ENCODE data around the gene ADGRL3.
"Not testable (repeated sequence)": the region's sequence is repeated elsewhere in the genome, so short reads cannot be mapped to it uniquely, and the experiment has no call there.

ADGRL3 gene

DNA sequence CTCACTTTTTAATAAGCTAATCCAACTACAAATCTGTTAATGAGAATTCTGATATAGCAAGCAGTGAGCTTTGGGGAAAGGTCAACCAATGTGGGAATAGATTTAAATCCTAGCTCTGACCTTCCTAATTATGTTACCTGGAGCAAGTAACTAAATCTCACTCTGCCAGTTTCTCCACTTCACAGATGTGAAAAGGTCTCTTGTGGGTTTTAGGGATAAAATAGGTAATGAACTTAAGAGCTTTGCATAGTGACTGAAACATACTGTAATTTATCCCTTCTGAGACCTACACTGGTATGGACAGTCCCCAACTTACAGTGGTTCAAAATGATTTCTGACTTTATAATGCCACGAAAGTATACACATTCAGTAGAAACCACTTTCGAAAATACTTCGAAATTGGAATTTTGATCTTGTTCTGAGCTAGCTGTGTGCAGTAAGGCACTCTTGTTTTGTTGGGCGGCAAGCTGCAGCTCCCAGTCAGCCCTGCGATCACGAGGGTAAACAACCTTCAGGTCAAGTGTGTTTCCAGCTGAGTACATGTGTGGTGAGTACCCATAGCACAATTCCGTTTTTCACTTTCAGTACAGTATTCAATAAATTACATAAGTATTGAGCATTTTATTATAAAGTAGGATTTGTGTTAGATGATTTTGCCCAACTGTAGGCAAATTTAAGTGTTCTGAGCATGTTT lies 93.7 kb downstream of the ADGRL3 start:
- DNase-seq: no peak

DNA sequence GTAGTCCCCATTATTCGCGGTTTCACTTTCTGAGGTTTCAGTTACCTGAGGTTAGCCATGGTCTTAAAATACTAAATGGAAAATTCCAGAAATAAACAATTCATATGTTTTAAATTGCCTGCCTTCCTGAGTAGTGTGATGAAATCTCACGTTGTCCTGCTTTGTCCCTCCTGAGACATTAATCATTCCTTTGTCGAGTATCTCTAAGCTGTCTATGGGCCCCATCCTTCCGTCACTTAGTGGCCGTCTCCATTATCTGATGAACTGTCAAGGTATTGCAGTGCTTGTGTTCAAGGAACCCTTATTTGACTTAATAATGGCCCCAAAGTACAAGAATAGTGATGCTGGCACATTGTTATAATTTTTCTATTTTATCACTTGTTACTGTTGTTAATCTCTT lies 94.8 kb downstream of the ADGRL3 start:
- DNase-seq: no peak

DNA sequence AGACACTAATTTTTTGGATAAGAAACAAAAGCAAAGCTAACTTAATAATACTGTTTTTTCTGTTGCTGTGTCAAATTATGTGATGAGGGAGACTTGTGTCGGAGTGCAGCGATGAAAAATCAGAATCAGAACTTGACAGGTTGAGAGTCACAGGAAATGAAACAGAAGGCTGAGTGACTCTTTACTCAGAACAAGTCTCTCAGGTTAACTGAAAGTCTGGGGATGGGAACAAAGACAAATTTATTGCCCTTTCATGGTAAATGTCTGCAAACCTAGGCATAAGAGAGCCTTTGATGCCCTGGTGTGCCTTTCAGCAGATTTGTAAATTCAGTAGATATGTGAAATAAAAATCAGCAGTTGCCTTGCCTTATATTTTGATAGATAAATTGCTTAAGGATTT lies 96.0 kb downstream of the ADGRL3 start:
- DNase-seq: no peak

DNA sequence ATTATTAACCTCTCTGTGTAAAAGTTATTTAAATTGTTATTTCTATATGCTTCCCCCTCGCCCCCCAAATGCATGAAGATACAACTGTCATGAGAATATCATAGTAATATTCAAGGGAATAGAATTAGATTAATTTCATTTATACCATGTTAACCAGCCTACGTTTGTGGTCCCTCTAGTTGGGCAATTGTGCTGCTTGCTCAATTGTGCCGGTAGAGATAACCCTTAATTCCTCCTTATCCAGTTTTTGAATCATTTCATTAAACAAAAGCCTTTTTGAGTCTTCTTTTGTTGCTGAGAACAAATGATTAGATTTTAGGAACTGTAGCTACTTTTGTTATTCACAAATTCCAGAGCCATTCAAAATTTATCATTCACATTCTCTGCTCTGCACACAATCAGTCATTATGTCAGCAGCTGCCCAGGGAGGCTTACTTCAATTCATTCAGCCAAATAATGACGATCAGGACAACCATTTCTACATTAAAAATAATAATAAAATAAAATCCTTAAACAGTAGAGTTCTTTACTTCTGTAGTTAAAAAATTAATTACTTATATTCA lies 98.1 kb downstream of the ADGRL3 start:
- no peak for DNase-seq

DNA sequence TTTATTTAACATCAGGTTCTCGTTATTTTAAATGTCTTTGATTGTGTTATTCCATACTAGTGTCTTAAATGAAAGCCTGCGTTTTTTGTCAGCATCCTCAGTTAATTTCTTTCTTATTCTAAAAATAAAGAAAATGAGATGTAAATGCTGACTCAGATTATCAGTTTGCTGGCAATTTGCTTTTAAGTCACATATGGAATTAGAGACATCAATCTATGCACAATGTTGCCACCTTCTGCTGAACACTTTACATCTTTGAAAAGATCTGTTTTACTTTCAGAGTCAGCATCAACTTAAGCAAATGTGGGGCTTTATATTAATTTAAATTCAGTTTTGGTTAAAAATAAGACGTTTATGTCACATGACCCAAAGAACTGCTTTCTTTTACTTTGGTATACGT lies 99.2 kb downstream of the ADGRL3 start:
- no peak for DNase-seq

DNA sequence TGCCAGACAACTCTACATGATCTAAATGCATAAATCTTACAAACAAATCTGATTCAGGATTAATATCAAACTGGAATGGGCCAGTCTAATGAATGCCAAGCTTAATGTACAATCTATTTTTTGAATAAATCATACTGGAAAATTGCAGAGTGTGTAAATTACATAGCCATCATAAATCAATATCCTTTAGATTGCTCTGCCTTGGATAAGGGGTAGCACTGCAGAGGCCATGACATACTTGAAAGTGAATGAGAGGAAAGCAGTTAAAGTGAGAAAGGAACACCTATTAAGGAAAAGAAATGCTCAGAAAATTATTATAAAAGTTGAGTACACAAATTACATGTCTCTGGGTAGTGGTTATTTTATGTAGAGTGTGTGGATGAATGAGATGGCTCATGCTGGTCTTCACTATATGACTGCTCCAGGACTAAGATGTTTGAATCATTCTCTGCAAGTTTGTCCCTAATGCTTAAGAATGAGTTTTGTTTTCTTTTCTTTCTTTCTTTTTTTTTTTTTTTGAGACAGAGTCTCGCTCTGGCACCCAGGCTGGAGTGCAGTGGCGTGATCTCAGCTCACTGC lies 100.2 kb downstream of the ADGRL3 start:
- DNase-seq: no peak

DNA sequence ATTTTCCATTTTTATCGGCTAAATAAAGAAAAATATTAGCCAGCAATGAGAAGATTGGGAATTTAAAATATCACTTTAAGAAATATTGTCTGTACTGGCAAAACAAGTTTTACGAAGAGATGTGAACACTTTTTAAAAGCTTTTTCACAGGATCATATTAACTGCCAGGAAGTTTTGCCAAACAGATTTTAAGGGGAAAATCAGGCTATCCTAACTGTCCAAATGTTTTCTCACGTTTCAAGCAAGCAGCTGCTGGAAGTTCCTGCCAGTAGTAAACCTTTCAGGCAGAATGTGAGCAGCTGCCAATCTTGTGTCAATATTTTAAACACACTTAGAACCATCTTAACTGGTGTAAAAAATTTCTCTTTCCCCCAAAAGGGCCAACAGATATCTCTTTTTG lies 101.1 kb downstream of the ADGRL3 start:
- DNase-seq: no peak

DNA sequence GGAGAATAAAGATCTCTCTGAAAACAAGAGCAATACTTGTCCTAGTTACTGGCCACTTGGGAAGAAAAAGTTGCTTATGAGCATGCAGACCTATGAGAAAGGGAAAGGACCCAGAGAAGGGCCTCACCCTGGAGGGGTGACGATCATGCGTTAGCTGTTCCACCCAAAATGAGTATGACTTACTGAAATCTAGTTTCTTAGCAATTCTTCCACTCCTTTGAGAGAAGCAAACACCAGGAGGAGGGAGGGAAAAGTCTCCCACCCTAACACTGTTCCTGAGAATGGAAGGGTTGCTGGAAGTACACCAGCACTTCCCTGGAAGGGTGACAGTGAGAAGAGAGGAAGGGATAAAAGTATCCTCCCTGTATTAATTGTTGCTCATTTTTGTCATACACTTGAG lies 107.9 kb downstream of the ADGRL3 start:
- no peak for DNase-seq

DNA sequence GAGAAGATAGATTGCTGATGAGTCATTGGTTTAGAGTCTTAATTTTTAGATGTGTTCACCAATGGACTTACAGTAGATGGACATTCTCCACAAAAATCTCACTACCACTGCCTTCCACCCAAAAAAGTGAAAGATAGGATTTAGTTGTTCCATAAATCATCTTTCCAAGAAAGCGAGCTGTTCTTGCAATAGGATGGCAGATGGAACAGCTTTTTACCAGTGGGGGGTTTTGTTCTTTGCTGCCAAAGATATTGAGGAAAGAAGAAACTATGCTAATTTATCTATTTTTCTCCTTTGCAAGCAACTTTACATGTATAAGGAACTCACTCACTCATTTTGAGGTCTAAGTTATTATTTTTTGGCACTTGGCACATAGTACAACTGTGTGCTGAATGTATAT lies 109.5 kb downstream of the ADGRL3 start:
- DNase-seq: no peak

DNA sequence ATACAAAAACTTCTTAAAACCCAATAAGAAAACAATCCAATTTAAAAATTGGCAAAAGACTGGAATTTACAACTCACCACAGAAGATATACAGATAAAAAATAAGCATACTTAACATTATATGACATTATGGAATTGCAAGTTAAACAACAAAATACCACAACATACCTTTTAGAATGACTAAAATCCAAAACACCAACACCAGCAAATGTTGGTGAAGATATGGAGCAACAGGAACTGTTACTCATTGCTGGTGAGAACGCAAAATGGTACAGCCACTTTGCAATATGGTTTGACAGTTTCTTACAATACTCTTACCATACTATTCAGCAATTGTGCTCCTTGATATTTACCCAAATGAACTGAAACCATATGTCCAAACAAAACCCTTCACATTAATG lies 112.4 kb downstream of the ADGRL3 start:
- no peak for DNase-seq

DNA sequence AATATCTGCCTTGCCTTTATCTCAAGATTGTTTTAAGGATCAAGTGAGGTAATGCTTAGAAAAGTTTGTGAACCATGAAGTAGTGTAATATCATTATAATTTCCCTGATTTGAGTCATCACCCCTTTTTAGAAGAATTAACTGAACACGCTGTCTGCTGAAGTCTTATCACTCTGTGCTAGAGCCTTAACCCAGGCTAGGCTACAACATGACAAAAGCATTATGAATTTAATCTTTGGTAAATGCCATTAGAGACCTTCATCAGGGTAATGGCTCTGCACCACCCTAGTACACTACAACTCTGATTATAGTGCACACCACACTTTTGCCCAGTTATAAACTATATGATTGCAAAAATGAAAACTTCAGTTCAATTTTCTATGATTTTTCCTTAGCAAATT lies 118.3 kb downstream of the ADGRL3 start:
- no peak for DNase-seq

DNA sequence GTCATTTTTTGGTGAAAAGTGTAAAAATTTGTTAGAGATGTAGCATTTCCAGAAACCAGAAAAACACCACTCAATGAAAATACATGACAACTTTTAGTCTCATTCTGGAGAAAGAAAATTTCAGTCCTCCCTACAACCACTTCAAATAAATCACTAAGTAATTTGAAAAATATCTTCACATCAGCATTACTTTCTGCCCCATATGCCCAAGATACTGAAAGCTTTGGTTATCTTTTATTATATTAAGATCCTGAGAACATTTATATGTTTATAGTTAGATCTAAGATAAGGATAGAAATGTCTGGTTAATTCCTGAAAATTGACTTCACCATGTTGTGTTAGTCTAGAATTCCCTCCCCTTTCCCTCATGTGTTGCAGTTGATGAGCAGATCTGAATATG lies 119.0 kb downstream of the ADGRL3 start:
- DNase-seq: no peak

DNA sequence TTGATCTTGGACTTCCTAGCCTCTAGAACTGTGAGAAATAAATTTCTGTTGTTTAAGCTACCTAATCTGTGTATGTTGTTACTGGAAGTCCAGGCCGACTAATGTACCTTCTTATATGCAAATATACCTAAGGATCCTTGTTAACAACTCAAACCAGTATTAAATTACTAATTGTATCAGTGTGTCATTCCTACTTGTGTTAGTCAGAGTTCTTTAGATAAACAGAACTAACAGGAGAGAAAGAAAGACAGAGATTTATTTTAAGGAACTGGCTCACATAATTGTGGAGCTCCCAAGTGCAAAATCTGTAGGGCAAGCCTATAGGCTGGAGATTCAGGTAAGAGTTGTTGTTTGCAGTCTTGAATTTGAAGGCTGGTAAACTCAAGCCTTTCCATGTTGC lies 120.0 kb downstream of the ADGRL3 start:
- DNase-seq: no peak

DNA sequence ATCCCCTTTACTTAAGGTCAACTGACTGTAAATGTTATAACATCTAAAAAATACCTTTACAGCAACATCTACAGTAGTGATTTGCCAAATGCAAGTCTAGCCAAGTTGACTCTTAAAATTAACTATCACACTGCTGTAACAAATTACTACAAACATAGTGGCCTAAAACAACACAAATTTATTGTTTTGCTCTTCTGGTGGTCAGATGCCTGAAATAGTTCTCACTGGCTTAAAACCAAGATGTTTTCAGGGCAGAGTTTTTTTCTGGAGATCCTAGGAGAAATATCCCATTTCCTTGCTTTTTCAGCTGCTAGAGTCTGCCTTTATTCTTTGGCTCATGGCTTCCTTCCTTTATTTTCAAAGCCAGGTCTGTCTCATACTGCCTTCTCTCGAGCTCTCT lies 120.5 kb downstream of the ADGRL3 start:
- DNase-seq: no peak

DNA sequence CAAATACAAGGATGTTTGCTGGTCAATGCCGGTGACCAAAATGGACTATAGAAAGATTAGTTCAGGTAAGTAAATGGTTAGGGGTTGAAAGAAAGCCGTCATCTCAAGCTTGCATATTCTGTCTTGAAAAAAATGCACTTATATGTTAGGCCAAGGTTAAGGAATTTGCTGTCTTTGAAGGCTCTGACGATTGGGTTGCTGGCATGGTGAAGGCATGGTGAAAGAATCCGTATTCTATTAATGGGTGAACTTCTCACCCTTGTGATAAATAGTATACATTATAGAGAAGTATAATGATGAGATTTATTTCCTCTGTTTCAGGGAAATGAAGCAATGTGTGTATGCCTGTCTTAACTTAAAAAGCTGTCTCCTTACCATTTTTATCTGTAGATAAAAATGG lies 132.6 kb downstream of the ADGRL3 start:
- no peak for DNase-seq

DNA sequence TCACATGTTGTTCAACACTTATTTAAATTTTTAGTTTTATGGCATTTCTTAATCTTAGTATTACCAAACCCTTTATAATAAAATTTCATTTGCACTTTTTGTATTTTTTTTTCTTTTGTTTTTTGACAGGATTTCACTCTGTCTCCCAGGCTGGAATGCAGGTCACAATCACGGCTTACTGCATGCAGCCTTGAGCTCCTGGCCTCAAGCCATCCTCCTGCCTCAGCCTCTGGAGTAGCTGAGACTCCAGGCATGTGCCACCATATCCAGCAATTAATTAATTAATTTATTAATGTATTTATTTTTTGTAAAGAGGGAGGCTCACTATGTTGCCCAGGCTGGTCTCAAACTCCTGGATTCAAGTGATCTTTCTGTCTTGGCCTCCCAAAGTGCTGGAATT lies 133.4 kb downstream of the ADGRL3 start:
- no peak for DNase-seq

DNA sequence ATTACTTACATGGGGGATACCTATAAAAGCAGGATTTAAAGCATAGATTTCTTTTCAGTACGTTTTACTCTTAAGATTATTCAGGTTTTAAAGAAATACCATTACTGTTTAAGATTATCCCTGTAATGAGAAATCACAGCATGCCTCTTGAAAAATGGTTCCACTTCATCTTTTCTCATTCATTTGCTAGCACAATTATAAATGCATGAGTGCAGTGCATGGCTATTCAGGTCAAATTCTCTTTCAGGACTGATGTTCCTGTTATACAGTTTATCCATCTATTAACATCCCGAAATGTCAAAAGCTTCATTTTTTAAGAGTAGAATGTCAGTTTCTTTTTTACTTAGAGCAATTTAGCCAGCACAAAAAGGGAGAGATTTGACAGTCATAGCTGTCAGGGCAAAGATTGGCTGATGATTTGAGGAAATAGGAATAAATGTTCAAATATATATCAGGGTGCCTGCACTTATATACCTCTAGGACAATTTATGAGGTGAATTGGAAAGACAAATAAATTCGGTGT lies 135.2 kb downstream of the ADGRL3 start:
- no peak for DNase-seq

DNA sequence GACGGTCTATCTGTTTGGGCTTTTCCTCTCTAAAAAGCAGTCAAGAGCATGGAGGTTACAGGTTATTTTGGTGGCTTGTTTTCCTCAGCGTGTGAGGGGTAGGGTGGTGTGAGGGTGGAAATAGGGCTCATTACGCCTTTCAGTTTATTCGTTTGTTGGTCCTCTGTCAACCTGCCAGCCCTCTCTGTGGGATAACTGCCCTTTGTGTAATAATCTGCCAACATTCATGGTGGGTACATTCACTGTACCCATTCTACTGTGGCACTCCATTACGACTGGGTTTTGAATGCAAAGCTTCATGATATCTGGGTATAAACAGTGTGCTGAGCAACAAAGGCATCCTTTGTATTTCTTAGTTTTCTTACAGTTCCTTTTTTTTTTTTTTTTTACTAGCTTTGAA lies 136.4 kb downstream of the ADGRL3 start:
- no peak for DNase-seq

DNA sequence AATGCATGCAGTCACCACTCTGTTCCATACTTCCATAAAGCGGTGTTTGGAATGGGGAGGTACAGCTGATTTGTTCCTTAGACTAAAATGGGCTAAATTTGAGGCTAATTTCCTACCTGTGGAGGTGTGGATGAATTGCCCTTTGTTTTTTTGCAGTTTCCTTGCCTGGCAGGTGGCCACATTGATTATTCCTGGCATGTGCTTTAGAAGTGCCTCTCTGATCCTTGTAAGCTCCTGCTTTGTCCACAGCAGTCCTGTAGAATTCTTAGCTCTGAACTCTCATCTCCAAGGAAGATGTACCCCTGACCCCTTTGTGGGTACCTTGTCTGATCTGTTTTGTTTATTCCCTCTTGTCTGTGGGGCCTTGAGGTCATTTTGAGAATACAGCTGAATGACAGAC lies 136.8 kb downstream of the ADGRL3 start:
- no peak for DNase-seq

DNA sequence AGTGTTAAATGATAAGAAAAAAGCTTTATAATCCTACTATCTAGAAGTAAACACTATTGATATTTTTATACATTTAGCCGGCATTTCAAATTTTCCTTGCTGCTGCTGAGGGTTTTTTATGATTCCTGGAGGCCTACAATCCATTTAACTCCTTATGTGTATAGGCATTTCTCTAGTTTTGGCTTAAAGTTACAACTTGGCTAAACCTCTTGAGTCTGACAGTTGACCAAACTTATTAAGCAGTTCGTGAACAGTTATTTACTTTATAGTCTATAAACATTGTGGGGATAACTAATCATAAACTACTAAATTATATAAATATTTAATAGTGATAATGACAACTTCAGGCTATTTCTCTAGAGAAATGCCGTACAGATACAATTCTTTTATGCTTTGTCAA lies 141.9 kb downstream of the ADGRL3 start:
- DNase-seq: no peak

DNA sequence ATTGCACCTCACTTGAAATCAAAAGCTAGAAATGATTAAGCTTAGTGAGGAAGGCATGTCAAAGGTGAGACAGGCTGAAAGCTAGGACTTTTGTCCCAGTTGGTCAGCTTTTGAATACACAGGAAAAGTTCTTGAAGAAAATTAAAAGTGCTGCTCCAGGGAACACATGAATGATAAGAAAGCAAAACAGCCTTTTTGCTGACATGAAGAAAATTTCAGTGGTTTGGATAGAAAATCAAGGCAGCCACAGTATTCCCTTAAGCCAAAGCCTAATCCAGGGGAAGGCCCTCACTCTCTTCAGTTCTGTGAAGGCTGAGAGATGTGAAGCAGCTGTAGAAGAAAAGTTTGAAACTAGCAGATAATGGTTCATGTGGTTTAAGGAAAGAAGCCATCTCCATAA lies 150.8 kb downstream of the ADGRL3 start:
- DNase-seq: no peak

DNA sequence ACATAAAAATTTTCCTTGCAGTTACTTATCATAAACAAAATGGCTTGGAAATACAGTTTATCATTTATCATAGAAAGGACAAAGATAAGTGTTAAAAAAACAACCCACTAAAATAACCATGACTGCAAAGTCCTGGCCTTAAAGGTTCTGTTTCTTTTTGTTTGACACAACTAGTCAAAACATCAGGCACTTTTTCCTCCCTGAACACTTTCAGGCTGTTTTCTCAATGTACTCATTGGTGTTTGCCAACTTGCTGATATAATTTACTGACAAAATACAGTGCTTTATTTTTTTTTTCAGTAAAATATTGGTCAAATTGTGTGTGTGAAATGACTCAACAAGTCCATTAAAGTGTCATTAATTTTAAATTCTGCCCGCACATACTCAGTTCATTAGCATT lies 156.6 kb downstream of the ADGRL3 start:
- no peak for DNase-seq

DNA sequence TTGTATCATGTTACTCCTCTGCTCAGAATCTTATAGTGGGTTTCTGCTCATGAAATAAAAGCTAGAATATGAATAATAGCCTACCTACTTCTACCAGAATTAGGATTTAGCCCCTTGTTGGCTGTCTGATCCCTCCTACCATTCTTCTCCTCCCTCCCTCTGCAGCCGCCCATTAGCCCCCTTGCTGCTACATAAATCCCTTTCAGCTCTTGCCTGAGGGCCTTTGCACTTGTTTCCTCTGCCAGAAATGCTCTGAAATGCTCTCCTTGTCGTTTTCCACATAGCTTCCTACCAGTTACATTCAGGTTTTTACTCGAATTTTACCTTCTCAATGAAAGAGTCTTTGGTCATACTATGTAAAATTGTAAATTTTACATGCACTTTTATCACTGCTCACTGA lies 159.2 kb downstream of the ADGRL3 start:
- DNase-seq: no peak

DNA sequence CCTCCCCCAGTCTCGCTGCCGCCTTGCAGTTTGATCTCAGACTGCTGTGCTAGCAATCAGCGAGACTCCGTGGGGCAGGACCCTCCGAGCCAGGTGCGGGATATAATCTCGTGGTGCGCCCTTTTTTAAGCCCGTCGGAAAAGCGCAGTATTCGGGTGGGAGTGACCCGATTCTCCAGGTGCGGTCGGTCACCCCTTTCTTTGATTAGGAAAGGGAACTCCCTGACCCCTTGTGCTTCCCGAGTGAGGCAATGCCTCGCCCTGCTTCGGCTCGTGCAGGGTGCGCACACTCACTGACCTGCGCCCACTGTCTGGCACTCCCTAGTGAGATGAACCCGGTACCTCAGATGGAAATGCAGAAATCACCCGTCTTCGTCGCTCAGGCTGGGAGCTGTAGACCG lies 172.7 kb downstream of the ADGRL3 start:
- DNase-seq: not testable (repeated sequence)

Measured in left hindlimb (tissue), 1 donor.